ENCODE results near the gene SPATA33. TPM values are rescaled to one million over a fixed set of nuclear protein-coding genes. Genes with fewer than 3 reads are reported as not detected.

The SPATA33 gene
- 14.6 and 17.2 TPM in 2 replicates for total RNA-seq

DNA sequence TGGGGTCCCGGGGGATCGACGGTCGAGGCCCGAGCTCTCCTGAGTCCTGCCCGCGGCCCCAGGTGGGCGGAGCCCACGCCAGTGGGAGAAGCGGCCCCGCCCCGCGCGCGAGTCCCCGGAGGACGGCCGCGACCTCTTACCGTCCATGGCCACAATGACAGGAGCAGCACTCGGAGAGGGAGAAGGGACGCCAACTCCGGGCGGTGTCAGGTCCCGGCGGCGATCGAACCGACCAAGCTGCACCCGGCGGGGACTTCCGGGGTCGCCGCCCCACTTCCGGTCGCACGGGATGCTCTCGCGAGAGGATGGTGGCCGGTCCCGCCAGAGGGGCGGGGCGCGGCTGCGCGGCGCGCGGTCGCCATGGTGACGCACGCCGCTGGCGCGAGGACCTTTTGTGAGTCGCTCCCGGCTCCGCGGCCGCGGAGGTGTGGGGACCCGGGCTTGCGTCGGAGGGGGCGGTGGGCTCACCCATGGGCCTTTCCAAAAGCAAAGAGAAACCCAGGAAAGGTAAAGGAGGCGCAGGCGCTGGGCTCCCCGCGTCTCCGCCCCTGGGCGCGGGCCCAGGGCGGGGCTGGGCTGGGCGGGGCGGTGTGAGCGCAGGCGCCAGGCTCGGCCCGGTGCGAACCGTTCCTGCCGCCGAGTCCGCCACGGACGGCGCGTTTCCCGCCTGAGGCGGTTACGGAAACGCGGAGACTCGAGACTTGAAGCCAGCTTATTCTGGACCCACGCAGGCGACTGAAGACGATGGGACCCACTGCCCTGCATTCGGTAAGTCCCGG, at the start of gene SPATA33, which contains the start of gene CHMP1A:
SPATA33 (plus strand) TSS at position 395 of the 779 bp plus-strand sequence; CDS start at position 471, 76 bp downstream.
CHMP1A (minus strand) TSS at position 267 of the 779 bp plus-strand sequence; CDS start at position 147, 120 bp downstream.
- DNase-seq: peak; percentile 98
- Mint-ChIP-seq H3K9me3 (no peaks in the 10 kb centered on the region), H3K4me3 (peak within 1 kb of the TSS; percentile 97), H3K4me1 (peaks cover 33% of the 10 kb centered on the region), H3K27me3 (no peaks in the 10 kb centered on the region), H3K27ac (peak within 1 kb of the TSS; percentile 92), H3K36me3 (ENCODE audit: low read depth) (peaks cover 45% of the 10 kb centered on the region)
- intact Hi-C loops (cut with micrococcal nuclease): loop anchor here (1.0 kb wide), 2 partner anchors 43 to 97 kb away; partner anchors contain the start of gene RPL13

DNA sequence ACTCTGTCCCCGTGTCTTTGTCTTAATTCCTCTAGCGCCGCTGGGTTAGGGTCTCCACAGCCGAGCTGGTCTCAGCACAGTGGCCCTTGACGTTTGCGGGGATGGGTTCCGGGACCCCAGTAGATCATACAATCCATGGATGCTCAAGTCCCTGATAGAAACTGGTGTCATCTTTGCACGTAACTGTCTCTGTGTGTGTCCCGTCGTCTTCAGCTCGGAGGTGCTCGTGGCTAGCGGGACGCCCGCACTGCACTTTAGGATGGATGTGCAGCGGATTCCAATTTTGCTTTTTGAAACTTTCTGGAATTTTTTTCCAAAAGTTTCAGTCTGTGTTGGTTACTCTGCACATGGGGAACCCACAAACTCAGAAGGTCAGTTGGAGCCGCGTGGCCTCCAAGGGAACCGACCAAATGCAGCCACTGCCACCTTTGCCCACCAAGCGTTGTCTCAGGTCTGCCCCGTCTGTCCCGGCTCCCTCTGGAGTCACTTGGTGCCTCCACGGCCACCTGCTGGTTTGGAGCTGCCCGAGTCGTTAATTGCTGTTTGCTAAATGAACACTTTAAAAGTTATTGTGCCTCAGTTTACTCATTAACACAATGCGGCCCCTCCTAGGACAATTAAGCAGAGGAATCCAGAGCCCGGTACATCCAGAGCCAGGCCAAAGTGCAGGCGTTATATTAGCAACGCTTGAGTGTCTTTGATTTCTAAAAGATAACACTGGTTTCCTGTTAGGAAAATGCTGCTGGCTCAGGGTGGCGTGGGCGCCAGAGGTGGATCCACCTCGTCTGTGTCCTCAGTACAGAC, 49.5 kb upstream of the SPATA33 start:
- H3K4me1 Mint-ChIP-seq: peaks cover under 1% of the 10 kb centered on the region
- H3K4me3 Mint-ChIP-seq: no peak overlapping the region
- intact Hi-C loops (cut with micrococcal nuclease): no loop called here
- no peaks in the 10 kb centered on the region for H3K36me3 Mint-ChIP-seq (ENCODE audit: low read depth)
- H3K9me3 Mint-ChIP-seq: no peaks in the 10 kb centered on the region
- DNase-seq: no peak
- no peaks in the 10 kb centered on the region for H3K27me3 Mint-ChIP-seq
- H3K27ac Mint-ChIP-seq: no peak overlapping the region

DNA sequence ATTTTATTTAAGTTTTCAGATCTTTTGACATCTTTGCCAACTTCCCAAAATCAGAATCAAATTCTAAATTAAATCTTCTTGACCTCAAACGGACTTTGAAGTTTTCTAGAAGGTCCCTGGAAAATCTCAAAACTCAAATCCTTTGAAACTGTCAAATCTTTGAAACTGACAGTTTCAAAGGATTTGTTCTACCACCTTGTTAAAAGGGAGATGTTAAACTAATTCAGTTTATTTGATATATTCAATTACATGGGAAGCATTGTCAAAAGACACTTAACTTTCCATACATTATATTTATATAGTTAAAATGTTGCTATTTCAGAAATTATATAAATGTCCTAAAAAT, 47.6 kb upstream of the SPATA33 start:
- no peaks in the 10 kb centered on the region for H3K36me3 Mint-ChIP-seq (ENCODE audit: low read depth)
- no peak overlapping the region for H3K4me3 Mint-ChIP-seq
- H3K4me1 Mint-ChIP-seq: no peaks in the 10 kb centered on the region
- H3K27me3 Mint-ChIP-seq: no peaks in the 10 kb centered on the region
- no peak for DNase-seq
- intact Hi-C loops (cut with micrococcal nuclease): no loop called here
- H3K9me3 Mint-ChIP-seq: no peaks in the 10 kb centered on the region
- H3K27ac Mint-ChIP-seq: no peak overlapping the region

DNA sequence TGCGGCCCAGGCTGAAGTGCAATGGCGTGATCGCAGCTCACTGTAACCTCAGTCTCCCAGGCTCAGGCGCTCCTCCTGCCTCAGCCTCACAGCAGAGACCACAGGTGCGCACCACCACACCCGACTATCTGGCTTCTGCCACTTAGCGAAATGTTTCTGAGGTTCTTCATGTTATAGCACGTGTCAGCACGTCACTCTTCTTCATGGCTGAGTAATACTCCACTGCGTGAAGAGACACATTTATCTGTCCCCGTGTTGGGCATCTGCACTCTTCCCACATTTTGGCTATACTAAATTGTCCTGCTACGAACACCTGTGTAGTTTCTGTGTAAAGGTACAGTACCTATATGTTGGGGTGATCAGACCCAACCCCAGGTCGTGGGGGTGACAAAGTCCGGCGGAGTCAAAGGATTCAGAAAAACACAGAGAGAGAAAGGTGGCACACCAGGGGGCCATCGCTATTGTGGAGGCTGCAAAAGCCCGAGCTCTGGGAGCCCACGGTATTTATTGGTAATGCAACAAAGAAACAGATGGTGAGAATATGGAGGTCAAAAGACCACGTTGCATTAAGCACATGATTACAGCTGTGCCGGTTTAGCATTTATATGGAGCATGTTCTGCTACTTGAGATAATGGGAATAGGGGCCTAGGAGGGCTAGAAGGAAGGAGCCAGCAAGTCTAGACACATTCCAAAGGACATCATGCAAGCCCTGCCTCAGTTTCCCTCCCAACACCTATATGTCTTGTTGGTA, 45.0 kb upstream of the SPATA33 start:
- no peaks in the 10 kb centered on the region for H3K27me3 Mint-ChIP-seq
- H3K4me1 Mint-ChIP-seq: peaks cover 7% of the 10 kb centered on the region
- no peak for DNase-seq
- intact Hi-C loops (cut with micrococcal nuclease): no loop called here
- no peak overlapping the region for H3K27ac Mint-ChIP-seq
- H3K36me3 Mint-ChIP-seq (ENCODE audit: low read depth): no peaks in the 10 kb centered on the region
- H3K9me3 Mint-ChIP-seq: peaks cover 10% of the 10 kb centered on the region
- no peak overlapping the region for H3K4me3 Mint-ChIP-seq

DNA sequence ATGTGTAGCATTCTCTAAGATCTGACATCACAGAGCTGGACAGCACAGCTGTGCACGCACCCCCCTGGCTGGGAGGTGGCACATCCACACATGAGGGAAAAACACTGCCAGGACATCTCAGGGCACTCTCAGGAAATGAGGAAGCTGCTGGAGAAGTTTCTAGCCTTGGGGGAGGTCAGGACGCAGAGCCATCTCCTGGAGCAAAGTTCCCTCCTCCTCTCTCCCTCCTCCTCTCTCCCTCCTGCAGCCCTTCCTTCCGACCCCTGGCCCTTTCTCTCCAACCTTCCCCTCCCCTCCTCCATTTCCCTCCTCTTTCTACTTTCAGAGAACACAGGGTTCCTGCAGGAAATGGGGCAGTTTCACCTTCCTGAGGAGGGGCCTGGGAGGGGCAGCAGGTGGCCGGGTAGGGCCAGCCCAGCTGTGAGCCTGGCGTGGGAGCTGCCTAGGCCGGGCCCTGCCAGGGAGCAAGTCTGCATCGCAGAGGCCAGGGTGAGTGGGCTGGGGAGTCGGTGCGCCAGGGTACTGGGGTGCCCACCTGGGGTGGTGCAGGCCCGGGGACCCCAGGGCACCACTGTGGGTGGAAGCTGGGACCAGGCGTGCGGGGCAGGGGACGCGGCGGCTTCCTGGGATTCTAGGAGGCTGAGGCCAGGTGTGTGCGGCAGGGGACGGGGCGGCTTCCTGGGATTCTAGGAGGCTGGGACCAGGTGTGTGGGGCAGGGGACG, 44.2 kb upstream of the SPATA33 start, which contains the start of gene DPEP1:
DPEP1 (plus strand) TSS at position 412 of the 723 bp plus-strand sequence. CDS start 16,769 bp downstream, outside the sequence.
- intact Hi-C loops (cut with micrococcal nuclease): no loop called here
- Mint-ChIP-seq H3K36me3 (ENCODE audit: low read depth) (no peaks in the 10 kb centered on the region), H3K4me1 (peaks cover 7% of the 10 kb centered on the region), H3K27me3 (no peaks in the 10 kb centered on the region), H3K4me3 (no peak within 1 kb of the TSS), H3K27ac (no peak within 1 kb of the TSS), H3K9me3 (peaks cover 10% of the 10 kb centered on the region)
- DNase-seq: no peak

DNA sequence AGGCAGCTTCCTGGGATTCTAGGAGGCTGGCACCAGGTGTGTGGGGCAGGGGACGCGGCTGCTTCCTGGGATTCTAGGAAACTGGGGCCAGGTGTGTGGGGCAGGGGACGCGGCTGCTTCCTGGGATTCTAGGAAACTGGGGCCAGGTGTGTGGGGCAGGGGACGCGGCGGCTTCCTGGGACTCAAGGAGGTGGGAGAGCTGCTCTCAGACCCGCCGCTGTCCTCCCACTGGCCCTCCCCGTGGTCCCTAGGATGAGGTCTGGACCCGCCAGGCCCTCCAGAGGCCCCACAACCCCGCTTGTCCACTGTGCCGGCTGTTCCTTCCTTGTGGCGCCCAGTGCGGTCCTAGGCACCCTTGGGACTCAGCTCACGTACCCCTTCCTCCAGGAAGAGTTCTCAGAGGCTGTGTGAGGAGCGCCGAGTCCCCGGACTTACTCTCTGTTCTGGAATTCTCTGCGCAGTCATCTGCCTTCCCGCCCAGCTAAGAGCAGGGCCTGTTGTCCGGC, 43.6 kb upstream of the SPATA33 start:
- Mint-ChIP-seq H3K4me1 (peaks cover 7% of the 10 kb centered on the region), H3K4me3 (no peak overlapping the region), H3K27ac (no peak overlapping the region), H3K27me3 (no peaks in the 10 kb centered on the region), H3K9me3 (peaks cover 10% of the 10 kb centered on the region), H3K36me3 (ENCODE audit: low read depth) (no peaks in the 10 kb centered on the region)
- intact Hi-C loops (cut with micrococcal nuclease): no loop called here
- DNase-seq: no peak

DNA sequence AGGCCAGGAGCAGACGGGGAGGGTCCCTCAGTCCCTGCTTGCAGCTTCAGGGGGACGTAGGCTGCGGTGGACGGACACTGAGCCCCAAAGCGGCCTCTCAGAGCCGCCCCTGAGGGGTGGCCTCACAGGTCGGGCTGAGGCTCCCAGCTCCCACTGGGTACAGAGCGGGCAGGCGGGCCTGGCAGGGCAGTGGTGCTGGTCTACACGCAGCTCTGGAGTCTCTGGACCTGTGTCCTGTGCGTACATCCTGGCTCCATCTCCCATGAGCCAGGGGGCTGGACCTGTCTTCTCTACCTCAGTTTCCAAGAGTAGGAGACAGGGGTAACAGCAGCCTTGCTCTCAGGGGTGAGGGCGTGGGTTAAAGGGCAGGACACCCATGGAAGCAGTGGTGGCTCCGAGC, 42.5 kb upstream of the SPATA33 start:
- no peak overlapping the region for H3K4me3 Mint-ChIP-seq
- H3K4me1 Mint-ChIP-seq: peaks cover 7% of the 10 kb centered on the region
- H3K9me3 Mint-ChIP-seq: peaks cover 10% of the 10 kb centered on the region

DNA sequence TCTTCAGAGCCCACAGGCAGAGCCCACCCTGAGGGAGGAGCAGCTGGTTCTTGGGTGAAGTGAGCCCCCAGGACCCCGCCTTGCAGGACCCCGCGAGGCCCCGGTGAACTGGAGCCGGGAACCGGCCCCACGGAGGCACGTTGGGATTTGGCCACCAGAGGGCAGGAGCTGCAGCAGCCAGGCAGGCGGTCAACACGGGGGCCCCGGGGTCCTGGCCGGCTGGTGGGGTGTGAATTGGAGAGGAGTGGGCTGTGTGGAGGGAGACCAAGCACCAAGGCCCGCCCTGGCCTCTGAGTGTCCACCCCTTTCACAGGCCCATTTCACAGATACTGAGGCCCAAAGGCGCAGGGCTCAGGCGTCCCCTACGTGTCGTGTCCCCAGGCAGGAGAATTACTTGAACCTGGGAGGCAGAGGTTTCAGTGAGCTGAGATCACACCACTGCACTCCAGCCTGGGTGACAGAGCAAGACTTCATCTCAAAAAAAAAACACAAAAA, 42.0 kb upstream of the SPATA33 start:
- peaks cover 10% of the 10 kb centered on the region for H3K9me3 Mint-ChIP-seq
- H3K36me3 Mint-ChIP-seq (ENCODE audit: low read depth): no peaks in the 10 kb centered on the region
- no peaks in the 10 kb centered on the region for H3K27me3 Mint-ChIP-seq
- no peak overlapping the region for H3K27ac Mint-ChIP-seq
- no peak for DNase-seq
- no peak overlapping the region for H3K4me3 Mint-ChIP-seq
- peaks cover 7% of the 10 kb centered on the region for H3K4me1 Mint-ChIP-seq
- intact Hi-C loops (cut with micrococcal nuclease): no loop called here

More for the DNA sequence above, 42.5 kb upstream of the SPATA33 start:
- H3K27ac Mint-ChIP-seq: no peak overlapping the region
- H3K27me3 Mint-ChIP-seq: no peaks in the 10 kb centered on the region
- intact Hi-C loops (cut with micrococcal nuclease): no loop called here
- no peak for DNase-seq
- H3K36me3 Mint-ChIP-seq (ENCODE audit: low read depth): no peaks in the 10 kb centered on the region

DNA sequence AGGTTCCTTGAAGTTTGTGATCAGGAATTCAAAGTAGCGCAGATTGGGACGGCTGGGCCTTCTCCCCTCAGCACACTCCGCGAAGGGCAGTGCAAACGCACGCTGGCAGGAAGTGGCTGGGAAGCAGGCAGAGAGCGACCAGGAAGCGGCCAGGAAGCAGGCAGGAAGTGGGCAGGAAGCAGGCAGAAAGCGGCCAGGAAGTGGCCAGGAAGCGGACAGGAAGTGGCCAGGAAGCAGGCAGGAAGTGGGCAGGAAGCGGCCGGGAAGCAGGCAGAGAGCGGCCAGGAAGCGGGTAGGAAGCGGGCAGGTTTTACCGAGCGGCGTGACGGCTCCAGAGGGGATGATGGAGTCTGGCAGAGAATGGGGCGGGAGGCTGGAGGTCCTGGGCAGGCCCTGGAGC, 41.0 kb upstream of the SPATA33 start:
- Mint-ChIP-seq H3K27me3 (no peaks in the 10 kb centered on the region), H3K4me1 (peaks cover 7% of the 10 kb centered on the region), H3K36me3 (ENCODE audit: low read depth) (no peaks in the 10 kb centered on the region), H3K27ac (peak overlapping the region; percentile 78), H3K4me3 (no peak overlapping the region), H3K9me3 (peaks cover 10% of the 10 kb centered on the region)
- intact Hi-C loops (cut with micrococcal nuclease): no loop called here
- no peak for DNase-seq

DNA sequence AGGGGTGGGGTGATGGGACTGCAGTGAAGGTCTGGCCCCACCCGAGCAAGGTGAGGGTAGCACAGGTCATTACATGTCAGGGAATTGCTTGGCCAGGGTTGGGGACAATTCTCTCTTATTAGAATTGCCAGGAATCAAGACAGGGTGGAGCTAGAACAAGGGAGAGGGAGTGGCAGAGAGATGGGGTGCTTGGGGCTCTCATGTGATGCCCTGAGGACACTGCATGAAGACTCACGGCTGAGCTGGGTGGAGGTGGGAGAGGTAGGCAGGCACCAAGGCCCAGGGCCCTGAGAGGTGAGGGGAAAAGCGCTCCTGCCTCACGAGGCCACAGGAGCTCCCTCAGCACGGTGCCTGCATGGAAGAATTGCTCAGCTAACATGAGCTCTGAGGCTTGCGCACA, 40.6 kb upstream of the SPATA33 start:
- DNase-seq: no peak
- peaks cover 10% of the 10 kb centered on the region for H3K9me3 Mint-ChIP-seq
- peaks cover 7% of the 10 kb centered on the region for H3K4me1 Mint-ChIP-seq
- H3K4me3 Mint-ChIP-seq: no peak overlapping the region
- no peaks in the 10 kb centered on the region for H3K36me3 Mint-ChIP-seq (ENCODE audit: low read depth)
- intact Hi-C loops (cut with micrococcal nuclease): no loop called here
- no peaks in the 10 kb centered on the region for H3K27me3 Mint-ChIP-seq
- peak overlapping the region; percentile 78 for H3K27ac Mint-ChIP-seq

DNA sequence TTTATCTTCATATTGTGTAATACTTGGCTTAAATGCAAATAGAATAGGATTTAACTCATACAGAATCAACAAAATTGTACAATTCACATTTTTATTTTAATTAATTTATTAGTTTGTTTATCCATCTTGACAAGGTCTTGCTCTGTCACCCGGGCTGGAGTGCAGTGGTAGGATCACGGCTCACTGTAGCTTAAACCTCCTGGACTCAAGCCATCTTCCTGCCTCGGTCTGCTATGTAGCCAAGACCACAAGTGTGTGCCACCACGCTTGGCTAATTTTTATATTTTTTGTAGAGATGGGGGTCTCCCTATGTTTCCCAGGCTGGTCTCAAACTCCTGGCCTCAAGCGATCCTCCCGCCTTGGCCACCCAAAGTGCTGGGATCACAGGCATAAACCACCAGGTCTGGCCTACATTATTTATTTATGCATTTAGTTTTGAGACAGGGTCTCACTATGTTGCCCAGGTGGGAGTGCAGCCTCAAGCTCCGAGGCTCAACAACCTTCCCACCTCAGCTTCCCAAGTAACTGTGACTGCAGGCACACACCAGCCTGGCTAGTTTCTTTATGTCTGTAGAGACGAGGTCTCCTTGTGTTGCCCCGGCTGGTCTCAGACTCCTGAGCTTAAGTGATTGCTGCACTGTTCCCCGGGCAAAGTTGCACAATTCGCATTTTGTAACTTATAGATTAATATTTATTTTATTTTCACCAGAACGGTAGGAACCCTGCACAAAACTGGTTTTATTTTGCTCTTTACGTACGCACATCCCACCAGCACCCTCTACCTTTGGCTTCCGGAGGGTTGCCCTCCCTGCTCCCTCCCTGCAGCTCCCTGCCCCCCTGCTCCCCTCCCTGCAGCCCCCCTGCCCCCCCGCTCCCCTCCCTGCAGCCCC, 39.3 kb upstream of the SPATA33 start:
- Mint-ChIP-seq H3K4me1 (peaks cover 7% of the 10 kb centered on the region), H3K27ac (no peak overlapping the region), H3K9me3 (peaks cover 10% of the 10 kb centered on the region), H3K27me3 (peaks cover 5% of the 10 kb centered on the region), H3K36me3 (ENCODE audit: low read depth) (no peaks in the 10 kb centered on the region), H3K4me3 (no peak overlapping the region)
- no peak for DNase-seq
- intact Hi-C loops (cut with micrococcal nuclease): no loop called here

DNA sequence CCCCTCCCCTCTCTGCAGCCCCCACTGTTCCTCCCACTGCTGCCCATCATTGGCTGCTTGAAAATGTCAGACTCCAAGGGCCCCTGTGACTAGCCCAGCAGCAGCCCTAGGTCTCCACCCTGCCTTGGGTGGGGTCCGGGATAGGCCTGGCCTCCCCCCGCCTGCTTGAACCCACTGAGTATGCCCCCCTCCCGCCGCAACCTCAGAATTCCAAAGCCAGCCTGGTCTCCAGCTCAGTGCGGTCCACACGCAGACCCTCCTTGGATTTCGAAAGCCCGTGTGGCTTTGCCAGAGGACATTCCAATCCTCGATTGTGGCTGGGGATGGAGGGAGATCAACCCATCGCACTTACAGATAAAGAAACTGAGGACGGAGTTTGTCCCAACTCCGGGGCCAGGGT, 37.8 kb upstream of the SPATA33 start:
- no peak overlapping the region for H3K27ac Mint-ChIP-seq
- H3K9me3 Mint-ChIP-seq: peaks cover 10% of the 10 kb centered on the region
- peaks cover 7% of the 10 kb centered on the region for H3K4me1 Mint-ChIP-seq
- H3K27me3 Mint-ChIP-seq: peaks cover 15% of the 10 kb centered on the region
- no peak overlapping the region for H3K4me3 Mint-ChIP-seq
- intact Hi-C loops (cut with micrococcal nuclease): no loop called here
- no peak for DNase-seq
- H3K36me3 Mint-ChIP-seq (ENCODE audit: low read depth): no peaks in the 10 kb centered on the region
